ELR (cell line): ENCODE data around the gene LCN1.
A peak's percentile ranks its signal among the peaks of the same experiment; 100 is the strongest.

ENCODE experiments used
- DNase-seq: peaks from one replicate; pipeline ENCODE4 v3.0.0-alpha.2; 2015; ENCODE audit warnings: low read depth

The LCN1 gene

DNA sequence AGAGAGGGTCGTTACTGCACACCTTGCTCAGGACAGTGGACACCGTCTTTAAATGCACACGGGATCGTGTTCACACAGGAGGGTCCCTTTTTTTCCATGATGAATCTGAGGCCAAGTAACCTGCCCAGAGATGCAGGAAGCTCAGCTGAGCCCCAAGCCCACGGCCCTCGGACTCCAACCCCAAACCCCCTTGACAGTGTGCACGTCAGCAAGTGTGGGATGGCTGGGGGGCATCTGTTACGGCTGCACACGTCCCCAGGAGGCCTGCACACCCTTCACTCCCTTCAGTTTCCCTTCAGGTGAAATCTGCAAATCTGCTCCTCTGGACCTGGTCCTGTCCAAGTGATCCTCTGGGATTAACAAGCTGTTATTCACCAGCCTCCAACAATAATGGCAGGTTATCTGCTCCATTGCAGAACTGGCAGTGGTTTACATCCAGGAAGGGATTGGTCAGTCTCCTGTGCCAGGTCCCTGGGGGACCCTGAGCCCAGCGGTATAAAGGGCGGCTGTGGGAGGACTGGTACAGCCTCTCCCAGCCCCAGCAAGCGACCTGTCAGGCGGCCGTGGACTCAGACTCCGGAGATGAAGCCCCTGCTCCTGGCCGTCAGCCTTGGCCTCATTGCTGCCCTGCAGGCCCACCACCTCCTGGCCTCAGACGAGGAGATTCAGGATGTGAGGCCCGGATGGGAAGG lies at the start of gene LCN1:
TSS of gene LCN1 (plus strand) at position 525 of the 692 bp plus-strand sequence. CDS start at position 583, 58 bp downstream.
- no peak for DNase-seq

DNA sequence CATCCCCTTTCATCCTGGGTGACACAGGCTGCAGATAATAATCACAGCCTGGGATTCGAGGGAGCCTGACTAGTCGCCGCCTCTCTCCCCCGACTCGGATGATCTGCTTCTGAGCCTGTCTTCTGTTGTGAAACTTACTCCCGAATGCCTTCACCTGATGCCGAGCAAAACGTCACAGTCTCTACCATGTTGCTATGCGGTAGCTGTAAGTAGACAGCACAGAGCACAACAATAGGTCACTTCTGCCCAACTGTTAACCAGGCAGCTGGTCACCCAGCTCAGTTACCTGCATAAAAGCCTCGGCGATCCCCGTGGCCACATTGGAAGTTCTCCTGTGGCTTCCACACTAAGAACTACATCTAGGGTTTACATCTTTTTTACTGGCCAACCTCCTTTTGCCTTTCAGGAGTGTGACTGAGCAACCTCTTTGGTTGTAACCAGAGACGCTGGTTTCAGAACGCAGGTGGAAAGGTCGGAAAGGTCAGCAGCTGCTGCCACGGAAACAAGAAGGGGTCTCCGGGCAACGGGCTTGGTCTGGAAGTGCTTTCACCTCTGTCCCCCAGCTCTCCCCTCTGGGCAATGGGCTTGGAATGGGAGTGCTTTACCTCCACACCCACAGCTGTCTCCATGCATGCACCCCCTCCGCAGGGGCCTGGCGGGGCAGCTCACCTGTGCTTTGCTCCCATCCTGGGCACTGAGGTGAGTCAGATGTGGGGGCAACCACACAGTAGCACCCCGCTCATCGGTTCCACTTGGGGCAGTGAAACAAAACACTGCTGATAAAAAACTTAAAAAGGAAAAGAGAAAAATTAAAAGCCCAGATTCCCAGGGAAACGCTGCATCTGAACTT lies 49.2 kb upstream of the LCN1 start:
- no peak for DNase-seq

DNA sequence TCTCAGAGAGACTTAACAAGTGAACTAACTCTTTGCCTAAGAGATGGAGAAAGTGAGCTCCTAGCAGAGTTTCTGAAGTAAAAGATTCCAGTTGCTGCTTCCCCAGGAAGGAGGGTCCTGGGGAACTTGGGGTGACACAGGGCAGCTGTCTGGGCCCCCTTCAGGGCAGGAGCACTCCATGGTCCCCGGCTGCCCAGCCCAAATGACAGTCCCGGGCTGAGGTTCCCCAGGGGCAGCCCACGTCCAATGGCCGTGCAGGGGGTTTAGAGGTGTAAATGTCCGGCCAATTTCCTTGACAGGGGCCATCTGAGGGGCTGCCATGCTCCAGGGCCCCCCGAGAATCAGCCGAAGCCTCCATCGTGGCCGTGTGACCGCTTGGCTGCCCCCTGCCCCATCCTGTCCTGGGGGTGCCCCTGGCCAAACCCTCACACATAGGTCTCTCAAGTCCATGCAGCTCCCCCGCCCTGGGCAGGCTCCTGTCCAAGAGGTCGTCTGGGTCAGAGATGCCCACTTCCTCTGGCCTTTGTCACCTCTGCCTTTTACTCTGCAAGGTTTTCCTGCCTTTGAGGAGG lies 47.2 kb upstream of the LCN1 start:
- DNase-seq: no peak

DNA sequence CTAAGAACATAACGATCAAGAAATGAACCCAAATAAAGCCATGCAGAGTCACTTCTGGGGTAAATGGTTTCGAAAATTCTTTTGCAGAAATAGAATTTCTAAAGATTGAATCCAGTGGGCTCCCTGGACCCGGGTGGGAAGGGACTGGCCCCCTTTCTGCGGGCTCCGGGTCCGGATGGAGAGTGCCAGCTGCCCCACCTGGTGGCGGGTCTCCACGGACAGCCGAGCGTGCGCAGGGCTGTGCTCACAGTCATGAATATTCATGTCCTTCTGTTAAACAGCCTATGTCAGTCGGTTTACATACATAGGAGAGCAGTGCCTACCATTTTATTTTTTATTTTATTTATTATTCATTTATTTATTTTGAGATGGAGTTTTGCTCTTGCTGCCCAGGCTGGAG lies 46.3 kb upstream of the LCN1 start:
- peak; percentile 41 for DNase-seq

DNA sequence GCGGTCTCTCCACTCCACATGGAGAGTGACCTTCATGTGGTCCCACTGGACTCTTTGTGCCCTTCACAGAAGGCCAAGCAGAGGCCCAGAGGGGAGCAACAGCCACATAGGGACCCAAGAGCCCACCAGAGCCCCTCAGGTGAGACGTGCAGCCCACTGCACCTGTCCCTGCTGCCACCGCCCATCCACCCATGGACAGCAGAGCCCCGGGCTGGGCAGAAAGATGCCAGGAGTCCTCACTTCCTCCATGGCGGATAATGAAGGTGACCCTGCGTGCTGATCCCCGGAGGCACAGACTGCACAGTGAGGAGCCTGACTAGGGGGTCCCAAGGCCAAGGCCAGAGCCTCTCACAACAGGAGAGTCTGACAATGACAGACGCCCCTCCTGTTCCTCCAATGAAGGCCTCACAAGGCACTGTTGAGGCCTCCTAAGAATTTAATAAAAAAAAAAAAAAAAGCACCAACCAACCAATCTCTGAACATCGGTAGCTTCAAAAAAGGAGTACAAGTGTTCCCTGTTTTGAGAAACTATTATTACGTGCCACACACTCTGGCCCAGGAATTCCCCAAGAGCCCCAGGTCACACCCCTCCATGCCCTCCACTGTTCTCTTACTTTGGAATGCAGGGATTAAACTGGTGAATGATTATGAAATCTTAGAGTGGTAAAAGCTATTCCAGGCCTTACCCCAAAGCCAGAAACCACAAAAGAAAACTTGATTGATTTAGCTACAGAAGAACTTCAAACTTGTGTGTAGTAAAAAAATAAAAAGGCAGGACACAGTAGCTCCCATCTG lies 44.5 kb upstream of the LCN1 start:
- no peak for DNase-seq

DNA sequence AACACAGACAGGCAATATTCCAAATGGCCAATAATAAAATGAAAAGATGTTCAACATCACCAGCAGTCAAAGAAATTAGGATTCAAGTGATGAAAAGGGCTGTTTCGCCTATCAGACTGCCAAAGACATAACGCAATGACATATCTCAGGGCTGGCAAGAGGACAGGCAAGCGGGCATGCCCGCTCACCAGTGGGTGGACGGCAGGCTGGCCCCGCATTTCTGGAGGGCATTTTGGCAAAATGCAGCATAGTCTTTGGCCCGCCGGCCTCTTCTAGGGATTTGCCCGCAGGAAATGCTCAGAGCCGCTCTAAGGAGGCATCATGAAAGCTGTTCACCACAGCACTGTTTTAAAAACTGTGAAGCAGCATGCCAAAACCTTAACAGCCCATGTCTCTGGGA lies 43.0 kb upstream of the LCN1 start:
- no peak for DNase-seq

DNA sequence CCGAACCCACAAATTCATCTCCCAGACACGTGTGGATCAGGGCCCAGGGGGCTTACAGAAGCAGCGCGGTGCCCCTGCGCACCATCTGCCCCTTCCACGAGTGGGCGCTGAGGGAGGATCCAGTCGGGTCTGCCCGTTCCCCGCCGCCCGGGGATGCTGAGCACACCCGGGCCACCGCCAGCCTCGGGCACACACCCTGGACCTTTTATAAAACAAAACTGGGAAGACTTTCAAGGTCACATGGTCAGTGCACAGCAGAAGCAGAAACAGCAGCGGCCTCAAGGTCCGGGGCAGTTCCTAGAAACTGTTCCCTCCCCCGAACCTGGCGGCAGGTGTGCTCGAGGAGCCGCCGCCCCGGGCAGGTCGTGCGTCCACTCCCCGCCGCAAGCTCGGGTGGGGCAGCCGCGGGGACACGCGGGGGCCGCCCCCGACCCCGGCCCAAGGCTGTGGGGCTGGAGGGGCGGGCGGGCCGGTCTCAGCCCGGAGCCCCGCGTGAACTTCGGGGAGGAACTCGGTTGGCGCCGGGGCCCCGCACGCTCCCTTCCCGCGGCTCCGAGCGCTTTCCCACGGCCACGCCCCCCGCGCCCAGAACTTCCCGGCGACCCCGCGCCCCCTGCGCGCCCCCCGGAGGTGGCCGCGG lies 42.3 kb upstream of the LCN1 start:
- peak; percentile 37 for DNase-seq

DNA sequence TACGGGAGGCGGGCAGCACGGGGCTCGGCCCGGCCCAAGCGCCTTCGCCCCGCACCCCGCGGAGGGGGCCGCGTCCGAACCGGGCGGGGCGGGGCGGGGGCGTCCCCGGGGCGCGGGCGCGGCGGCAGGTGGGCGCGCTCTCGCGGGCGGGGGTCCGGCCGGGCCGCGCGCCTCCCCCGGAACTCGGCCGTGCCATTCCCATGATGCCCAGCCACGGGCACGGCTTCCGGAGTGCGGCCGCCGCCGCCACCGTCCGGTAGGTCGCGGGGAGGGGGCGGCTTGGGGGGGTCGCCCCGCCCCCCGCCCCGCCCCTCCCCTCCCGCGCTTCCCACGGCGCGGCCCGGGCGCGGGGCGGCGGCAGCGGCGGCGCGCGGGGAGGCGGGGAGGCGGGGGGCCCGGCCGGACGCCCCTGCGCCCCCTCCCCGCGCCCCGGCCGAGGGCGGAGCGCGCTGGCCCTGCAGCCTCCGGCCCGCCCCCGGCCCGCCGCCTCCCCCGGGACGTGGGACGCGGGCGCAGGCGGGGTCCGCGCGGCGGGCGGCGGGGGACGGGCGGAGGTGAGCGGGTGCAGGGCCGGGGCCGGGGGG lies 41.7 kb upstream of the LCN1 start, which contains the start of gene PPP1R26:
TSS of gene PPP1R26 (plus strand) at position 314 of the 584 bp plus-strand sequence. CDS start 4,729 bp downstream, outside the sequence.
- peak; percentile 20 for DNase-seq

DNA sequence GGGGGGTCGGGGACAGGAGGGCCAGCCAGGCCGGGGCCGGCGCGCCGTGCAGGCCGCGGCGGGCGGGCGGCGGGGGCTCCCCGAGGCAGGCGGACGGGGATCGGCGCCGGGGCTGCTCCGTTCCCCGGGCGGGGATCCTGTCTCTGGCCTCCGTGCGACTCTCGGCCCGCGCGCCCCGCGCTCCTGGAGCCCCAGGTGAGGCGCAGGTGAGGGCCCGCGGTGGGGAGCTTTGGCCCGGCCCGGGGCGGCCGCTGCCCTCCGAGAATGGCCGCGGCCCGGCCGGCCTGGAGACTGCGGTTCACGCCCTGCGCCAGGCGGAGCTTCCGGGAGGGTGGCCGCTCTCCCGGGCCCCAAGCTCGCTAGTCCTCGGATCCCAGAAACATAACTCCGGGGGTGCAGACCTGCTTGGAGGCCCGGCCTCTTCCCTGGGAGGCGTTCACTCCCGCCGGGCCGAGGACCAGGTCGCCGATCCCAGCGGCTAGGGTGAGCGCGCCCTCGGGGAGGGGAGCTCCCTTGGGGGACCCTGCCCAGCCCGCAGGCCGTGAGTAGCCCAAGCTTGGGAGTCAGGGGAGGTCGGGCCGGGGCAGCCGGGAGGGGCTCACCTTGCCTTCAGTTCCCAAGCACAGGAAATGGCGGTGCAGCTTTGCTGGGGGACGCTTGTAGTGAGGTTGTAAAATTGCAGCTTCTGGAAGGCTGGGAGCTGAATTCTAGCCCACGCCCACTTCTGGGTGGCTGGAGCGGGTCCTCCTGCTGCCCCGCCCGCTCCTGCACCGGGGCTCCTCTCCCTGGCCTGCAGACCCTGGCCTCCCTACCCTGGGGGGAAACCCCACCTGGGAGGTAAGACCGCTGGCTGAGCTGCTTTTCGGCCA lies 40.9 kb upstream of the LCN1 start:
- peak; percentile 62 for DNase-seq

DNA sequence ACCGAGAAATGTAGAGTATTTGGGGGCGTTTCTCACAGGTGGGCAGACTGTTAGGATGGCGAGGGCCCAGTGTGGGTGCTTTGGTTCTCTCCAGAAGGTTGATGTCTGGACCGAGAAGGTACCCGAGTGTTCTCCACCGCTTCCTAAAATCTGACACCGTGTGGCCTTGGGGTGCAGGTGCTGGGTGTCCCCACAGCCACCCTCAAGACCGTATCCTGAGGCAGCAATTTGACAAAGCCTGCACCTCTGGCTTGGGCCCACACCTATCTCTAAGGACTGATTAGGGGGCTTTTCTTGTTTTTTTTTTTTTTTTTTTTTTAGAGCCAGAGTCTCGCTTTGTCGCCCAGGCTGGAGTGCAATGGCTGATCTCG lies 40.3 kb upstream of the LCN1 start:
- no peak for DNase-seq

DNA sequence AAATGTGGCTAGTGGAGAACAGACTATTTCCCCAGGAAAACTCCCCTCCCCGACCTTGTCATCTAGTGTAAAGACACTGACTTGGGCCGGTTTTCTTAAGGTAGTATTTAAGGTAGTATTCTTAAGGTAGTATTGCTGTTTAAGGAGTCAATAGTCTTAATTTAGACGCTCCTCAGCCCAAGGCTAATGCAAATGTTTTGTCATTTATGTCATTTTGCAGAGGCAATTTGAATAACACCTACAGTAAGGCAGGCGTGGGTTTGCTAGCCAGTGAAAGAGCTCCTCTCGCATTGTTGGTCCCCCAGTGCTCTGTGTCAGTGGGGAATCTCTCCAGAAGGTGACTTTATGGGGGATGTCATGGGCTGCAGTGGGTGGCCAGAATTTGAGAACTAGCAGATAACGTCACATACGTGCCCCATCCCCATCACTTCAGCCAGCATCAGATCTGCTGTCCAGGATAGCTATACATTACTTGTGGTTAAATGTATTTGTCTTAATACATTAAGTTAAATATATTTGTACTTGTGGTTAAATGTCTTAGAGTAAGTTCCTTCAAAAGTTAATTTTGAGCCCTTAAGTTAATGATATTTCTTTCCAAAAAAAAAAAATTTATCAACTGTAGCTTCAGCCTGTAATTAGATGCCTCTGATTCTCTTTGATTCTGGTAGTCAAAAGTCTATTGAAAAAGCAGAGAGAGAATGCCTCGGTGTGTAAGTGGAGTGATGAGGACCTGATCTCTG lies 39.1 kb upstream of the LCN1 start:
- DNase-seq: no peak

DNA sequence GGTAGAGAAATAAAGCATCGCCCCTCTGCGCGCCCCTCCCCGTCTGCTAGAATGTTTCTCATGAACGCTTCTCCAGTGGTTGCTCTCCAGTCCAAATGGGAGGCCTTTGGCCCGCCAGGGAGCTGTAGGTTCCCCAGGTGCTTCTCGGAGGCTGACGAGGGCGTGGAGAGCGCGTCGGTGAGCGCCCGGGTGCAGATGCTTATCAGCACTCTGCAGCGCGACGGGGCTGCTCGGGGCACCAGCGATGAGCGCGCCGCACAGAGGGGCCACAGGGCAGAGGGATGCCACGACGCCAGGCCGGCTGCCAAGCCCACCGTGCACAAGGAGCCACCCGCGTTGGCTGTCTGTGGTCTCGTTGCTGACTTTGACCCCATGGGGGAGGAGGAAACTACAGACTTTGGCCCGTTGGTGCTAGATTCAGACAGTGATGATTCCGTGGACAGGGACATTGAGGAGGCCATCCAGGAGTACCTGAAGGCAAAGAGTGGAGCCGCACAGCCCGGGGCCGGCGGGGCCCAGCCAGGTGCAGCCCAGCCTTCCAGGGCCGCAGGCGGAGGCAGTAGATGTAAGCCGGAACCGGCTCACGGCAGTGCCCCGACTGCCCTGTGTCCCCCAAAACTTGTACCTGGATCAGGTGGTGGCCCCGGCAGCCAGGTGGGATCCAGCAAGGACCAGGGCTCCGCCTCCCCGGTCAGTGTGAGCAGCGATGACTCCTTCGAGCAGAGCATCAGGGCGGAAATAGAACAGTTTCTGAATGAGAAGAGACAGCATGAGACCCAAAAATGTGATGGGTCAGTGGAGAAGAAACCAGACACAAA lies 36.6 kb upstream of the LCN1 start:
- DNase-seq: no peak

DNA sequence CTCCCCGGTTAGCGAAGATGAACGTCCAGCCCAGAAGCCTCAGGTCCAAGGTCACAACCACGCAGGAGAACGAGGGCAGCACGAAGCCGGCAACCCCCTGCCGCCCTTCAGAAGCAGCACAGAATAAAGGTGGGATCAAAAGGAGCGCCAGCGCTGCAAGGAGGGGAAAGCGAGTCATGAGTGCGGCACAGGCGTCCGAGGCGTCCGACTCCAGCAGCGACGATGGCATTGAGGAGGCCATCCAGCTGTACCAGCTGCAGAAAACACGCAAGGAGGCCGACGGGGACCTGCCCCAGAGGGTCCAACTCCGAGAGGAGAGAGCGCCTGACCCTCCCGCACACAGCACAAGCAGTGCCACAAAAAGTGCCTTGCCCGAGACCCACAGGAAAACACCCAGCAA lies 35.9 kb upstream of the LCN1 start:
- no peak for DNase-seq

DNA sequence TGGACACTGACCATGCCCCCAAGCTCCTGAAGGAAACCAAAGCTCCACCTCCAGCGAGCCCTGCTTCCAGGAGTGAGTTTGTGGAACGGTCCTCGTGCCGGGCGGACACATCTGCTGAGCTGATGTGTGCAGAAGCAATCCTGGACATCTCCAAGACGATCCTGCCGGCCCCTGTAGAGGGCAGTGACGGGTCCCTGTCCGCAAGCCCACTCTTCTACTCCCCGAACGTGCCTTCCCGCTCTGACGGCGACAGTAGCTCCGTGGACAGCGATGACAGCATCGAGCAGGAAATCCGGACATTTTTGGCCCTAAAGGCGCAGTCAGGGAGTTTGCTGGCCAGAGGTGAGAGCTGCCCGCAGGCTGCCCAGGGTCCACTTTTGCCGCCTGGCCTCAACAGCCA lies 35.4 kb upstream of the LCN1 start:
- no peak for DNase-seq

DNA sequence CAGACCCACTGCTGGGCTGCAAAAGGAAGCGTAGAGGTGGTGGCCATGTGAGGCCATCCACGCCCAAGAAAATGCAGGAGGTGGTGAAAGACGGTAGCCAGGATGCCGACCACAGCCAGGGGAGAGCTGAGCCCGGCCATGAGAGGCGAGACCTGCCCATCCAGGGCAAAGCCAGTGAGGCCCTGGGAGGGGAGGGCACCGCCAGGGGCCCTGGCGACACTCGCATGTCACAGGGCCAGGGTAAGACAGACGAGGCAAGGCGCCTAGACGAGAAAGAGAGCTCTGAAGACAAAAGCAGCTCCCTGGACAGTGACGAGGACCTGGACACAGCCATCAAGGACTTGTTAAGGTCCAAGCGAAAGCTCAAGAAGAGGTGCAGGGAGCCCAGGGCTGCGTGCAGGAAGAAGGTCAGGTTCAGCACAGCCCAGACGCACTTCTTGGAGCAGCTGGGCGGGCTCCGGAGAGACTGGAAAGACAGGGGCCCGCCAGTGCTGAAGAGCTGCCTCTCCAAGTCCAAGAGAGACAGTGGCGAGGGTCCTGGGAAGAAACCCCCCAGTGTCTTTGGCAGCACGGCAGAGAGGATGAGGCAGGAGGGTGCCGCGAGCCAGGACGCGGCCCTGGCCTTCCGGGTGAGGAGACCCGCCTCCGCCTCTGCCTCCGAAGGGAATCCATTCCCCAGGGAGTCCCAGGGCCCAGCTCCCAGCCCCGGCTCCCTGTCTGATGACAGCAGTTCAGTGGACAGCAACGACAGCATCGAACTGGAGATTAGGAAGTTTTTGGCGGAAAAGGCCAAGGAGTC lies 34.8 kb upstream of the LCN1 start:
- DNase-seq: no peak

DNA sequence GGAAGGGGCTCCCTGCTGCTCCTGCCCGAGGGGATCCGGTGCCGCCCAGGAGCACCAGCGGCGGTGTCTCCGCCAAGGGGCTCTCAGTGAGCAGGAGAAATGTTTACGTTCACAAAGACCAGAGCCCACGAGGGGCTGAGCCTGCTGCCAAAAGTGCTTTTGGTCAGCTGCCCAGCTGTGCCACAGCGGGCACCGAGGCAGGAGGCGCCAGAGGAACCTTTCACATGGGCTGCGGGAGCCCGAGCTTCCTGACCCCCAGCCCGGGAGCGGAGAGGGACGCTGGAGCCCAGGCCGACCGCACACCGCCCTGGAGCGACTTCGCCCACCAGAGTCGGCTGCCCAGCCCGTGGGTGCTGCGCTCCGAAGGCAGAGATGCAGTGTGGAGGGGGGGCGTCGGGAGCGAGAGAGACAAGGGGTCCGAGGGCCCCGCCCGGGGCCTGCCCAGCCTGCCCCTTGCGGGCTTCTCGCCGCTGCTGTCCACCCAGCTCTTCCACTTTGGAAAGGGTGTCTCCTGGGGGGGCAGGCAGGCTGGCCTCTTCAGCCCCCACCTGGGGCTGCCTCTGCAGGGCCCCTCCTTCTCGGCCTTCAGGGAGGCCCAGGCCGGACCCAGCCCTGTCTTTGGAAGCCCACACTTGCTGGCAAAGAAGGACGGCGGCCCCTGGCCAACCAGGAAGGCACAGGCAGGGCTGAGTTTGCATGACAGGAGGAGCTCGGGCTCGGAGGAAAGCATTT lies 33.8 kb upstream of the LCN1 start:
- no peak for DNase-seq

DNA sequence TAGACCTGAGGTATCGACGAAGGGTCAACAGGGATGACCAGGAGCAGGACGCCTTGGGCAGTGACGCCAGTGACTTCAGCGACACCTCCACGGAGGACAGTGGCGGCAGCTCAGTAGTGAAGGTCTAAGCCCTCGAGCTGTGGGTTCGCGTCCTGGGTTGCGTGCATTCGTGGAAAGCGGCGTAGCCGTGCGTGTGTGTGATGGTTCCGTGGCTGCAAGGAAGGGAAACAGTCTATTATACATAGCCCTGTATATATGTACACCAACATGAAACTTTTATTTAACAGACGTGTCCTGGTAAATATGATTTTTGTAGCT lies 33.3 kb upstream of the LCN1 start:
- DNase-seq: no peak
